GM21526 (cell line): ENCODE measurements around the gene TRIM25.

Experiments
- ATAC-seq: cut with Tn5 transposase; IDR thresholded peaks from one replicate; pipeline ENCODE4 v1.9.1; 2021; ENCODE audit warnings: moderate library complexity; ENCODE audit not compliant: unreplicated experiment, low FRiP score

Gene TRIM25

GRCh38 chr17:56926704-56927103, 12.9 kb upstream of the TRIM25 start:
- ATAC-seq = no peak

- ATAC-seq = no peak
Measured at GRCh38 chr17:56926270-56926669, 12.4 kb upstream of the TRIM25 start.

GRCh38 chr17:56925088-56925487, 11.2 kb upstream of the TRIM25 start:
- ATAC-seq = no peak

- ATAC-seq = no peak
Measured at GRCh38 chr17:56919717-56920116, 5.9 kb upstream of the TRIM25 start.

GRCh38 chr17:56918916-56919315, 5.1 kb upstream of the TRIM25 start:
- ATAC-seq = no peak

GRCh38 chr17:56917559-56918296, 3.9 kb upstream of the TRIM25 start:
- ATAC-seq = no peak

GRCh38 chr17:56914581-56915273, 878 bp upstream of the TRIM25 start:
- ATAC-seq = no peak

- ATAC-seq = peak; percentile 33
Measured at GRCh38 chr17:56913353-56913866, 439 bp downstream of the TRIM25 start.

GRCh38 chr17:56913000-56913311, 893 bp downstream of the TRIM25 start:
- ATAC-seq = no peak

GRCh38 chr17:56912105-56912999, 1.5 kb downstream of the TRIM25 start:
- no peak for ATAC-seq

- ATAC-seq = no peak
Measured at GRCh38 chr17:56910509-56911235, 3.2 kb downstream of the TRIM25 start.

- no peak for ATAC-seq
Measured at GRCh38 chr17:56909742-56910508, 3.9 kb downstream of the TRIM25 start.

- ATAC-seq = peak; percentile 74
Measured at GRCh38 chr17:56908001-56908542, 5.8 kb downstream of the TRIM25 start.

- ATAC-seq = no peak
Measured at GRCh38 chr17:56903560-56903959, 10.3 kb downstream of the TRIM25 start.

- no peak for ATAC-seq
Measured at GRCh38 chr17:56902348-56902747, 11.5 kb downstream of the TRIM25 start.

GRCh38 chr17:56899403-56899802, 14.4 kb downstream of the TRIM25 start:
- no peak for ATAC-seq

GRCh38 chr17:56898874-56899273, 15.0 kb downstream of the TRIM25 start:
- ATAC-seq = no peak

- ATAC-seq = no peak
Measured at GRCh38 chr17:56897646-56898424, 16.0 kb downstream of the TRIM25 start.

GRCh38 chr17:56896968-56897359, 16.9 kb downstream of the TRIM25 start:
- ATAC-seq = no peak
